GM19238 (cell line): ENCODE data around the gene KLF7.

ENCODE experiments used
- DNase-seq: peaks from one replicate; pipeline ENCODE4 v3.0.0; 2011; ENCODE audit warnings: low spot score; ENCODE audit not compliant: insufficient read length

The KLF7 gene

DNA sequence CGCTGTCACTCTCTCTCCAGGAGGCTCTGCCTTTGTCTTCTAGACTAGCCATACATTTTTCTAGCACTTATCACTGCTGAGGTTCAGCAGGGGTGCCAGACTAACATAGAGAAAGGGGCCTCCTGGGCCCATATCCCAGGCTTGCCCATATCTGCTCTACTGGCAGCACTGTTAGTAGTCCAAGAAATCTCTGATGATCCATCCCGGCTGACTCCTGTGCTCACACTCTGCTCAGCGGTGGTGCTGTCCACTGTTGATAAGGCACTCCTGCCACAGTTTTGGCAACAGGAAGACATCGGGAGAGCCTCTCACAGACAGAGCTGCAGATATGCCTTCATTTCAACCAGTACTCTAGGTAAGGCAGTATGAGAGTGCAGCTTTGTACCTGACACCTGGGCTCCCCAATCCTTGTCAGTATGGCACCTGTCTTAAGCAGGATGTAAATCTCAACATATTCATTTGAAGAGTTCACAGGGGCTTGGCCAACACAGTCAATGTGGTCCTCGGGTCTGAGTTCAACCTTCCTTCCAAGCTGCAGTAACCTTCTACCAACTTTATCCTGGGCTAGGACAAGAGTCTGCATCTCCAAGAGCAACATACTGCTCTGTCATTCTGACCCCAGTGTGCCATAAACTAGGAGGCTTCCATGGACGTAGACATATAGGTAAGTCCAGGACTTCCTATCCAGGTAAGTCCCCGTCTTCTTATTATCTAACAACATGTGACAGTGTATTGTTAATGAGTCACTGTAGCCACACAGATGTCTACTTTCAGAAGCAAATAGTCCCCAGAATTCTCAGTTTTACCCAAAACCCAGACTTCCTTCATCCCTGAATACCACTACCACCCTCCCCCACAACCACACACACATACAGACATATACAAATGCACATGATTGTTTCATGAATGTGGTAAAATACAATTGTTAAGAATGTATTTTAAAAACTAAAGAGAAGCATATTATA lies 16.2 kb downstream of the KLF7 start:
- no peak for DNase-seq

DNA sequence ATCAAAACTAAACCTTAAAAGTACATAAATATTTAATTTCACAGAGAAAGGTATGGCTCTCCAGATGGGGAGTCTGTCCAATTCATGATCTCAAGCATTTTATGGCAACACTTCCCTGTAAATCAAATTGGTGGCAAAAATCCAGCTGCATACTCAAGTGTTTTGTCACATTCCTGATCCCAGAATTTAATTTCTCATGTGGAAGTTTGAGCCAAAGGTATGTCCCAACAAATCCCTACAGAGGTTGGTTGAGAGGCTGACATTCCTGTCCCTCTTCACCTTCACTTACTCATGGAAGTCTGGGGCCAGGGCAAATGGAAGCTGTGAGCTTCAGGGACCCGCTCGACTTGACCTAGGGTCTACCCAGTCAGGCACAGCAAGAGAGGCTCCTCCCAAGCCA lies 17.7 kb downstream of the KLF7 start:
- DNase-seq = no peak

DNA sequence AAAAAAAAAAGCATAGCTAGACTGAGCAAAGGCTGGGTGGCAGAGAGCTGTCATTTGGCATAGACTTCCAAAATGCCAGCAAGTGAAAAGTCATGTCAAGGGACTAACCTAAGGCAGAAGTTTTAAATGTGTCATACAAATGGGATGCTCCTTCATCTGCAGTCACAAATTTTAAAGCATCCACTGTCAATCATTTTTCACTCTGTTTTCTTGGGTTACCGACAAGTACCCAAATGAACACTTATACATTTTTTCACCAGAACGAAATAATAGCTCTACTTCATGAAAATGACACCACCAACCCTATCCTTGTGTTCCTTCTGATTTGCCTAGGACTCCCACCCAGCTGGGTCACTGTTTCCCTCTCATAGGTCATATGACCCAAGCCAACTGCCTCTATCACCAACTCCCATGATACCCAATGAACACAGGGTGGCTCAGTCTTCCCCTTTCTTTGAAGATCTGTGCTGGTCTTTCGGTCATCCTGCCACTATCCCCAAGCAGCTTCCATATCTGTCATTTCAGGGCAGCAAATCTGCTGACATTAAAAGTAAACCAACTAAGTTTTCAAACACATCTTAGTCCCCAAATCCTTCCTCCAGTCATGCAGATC lies 21.5 kb downstream of the KLF7 start:
- DNase-seq = no peak

DNA sequence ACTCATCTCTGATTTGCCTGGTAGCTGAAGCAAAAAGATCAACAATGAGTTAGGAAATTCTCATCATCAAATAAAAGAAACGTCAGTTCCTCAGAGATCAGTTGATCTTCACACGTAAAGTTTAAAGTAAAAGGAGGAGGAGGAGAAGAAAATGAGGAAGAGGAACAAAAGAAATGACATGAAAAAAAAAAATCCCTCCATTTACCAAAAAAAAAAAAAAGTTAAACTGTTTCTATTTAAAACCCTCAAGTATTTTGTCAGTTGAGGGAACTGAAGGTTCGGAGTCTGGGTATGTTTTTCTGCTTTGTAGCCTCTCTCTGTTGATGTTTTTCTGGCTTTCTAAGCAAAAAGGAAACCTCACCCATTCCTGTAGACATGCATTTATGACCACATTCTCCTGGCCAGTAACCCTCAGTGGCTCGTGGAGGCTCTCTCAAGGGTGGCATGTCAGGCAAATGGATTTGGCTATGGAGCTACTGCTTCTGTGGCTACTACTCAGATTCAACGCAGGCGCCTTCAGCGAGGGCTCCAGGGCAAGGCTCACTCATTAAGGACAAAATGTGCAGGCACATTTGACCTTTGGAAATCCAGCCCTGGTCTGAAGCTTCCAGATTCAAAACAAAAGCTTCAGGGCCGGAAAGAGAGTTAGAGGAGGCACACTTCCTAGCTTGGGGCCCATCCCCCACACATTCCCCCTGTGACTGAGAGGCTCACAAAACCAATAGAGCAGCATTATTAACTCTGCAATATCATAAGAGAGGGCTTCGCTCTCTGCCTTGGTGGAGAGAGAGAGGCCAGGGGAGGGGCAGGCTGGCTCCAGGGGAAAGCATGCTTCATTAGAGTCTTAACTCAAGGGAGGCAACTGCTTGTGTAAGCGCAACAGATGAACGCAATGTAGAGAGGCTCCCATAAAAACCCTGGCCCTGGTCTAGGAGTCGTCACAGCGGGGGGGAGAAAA lies 22.3 kb downstream of the KLF7 start:
- DNase-seq = no peak

DNA sequence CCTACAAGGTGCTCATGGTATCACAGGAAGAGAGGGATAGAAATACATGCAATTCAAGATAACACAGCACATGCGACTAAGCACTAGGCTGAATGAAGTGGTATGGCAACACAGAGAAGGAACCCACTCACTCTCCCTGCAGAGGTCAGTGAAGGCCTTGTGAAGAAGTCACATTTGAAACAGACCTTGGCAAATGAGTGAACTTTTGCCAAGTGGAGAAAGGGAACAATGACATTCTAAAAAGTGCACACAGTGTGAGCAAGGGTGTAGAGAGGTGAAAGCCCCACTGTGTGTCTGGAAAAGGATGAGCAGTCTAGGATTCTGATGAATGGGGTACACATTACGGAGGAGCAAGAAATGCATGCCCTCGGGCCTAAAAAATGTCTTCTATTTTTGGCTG lies 23.3 kb downstream of the KLF7 start:
- no peak for DNase-seq

DNA sequence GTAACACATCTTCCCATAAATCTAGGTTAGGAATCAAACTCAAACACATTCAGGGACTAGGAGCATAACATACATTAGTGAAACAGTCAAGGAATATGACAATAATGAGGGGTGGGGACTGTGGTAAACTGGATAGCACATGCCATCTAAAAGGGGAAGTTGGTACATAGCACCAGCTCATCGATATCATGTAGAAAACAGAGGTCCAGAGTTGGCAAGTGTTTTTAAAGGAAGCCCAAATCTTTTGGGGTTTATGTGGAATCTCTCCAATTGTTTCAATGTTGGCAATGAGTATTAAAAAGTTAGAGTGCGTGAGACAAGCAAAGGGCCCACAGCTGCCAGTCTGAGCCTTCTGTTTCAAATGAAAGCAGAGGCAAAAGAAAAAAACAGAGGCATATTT lies 24.4 kb downstream of the KLF7 start:
- DNase-seq = no peak

DNA sequence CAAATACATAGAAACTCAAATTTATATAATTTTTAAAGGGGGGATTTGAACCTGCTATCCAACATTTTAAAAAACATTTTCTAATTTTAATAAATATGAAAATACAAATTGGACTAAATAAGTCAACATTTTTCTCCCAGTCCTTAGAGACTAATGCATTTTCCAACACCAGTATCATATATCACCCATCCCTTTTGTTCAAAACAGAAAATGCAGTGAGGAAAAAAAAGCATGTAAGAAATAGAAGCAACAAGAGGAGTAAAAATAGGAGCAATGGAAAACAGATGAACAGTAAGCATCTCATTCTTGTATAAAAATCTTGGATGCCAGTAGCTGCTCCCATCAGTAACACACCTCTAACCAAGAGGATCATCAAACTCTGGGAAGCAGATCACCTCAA lies 25.5 kb downstream of the KLF7 start:
- DNase-seq = no peak

DNA sequence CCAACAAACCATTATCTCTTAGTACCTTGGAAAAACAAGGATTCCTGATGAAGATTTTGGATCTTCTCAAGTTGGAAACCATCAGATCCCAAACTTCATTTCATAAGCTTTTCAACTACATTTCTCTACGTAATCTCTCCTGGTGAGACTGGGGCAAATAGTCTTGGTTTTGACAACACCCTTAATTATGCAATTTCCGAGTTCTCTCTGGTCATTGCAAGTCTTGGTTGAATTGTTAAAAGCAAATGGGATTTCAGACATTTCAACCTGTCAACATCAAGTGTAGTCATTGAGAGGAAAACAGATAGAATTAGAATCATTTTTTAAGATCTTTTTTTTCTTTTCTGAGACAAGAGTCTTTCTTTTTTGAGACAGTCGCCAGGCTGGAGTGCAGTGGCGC lies 26.2 kb downstream of the KLF7 start:
- DNase-seq = no peak

DNA sequence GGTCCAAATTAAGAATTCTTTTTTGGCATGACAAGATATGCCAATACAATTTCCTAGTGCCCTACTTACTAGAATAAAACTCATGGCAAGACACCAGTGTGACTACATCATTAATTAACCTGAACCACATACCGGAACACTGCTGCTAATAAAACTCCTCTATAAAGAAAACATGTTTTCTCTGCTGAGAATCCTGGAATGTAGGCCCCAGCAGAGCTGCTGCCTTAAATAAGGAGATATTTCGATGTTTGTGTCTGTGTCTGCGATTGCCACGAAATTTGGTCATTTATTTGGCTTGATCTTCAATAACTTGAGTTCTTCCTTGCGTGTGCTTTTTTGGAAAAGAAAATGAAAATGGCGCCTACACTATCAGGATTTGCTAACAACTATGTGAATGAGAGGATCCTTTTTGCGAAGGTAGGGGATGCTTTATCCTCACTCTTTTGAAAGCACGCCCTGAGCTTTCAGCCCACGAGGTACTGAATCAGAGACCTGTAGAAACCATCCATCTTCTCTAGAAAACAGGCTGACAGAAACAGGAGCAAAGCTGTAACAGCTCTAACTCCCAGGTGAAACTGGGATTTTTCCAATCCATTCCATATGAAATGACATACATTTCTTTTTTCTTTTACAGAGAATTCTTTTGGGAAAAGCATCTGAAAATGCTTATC lies 27.0 kb downstream of the KLF7 start:
- no peak for DNase-seq

DNA sequence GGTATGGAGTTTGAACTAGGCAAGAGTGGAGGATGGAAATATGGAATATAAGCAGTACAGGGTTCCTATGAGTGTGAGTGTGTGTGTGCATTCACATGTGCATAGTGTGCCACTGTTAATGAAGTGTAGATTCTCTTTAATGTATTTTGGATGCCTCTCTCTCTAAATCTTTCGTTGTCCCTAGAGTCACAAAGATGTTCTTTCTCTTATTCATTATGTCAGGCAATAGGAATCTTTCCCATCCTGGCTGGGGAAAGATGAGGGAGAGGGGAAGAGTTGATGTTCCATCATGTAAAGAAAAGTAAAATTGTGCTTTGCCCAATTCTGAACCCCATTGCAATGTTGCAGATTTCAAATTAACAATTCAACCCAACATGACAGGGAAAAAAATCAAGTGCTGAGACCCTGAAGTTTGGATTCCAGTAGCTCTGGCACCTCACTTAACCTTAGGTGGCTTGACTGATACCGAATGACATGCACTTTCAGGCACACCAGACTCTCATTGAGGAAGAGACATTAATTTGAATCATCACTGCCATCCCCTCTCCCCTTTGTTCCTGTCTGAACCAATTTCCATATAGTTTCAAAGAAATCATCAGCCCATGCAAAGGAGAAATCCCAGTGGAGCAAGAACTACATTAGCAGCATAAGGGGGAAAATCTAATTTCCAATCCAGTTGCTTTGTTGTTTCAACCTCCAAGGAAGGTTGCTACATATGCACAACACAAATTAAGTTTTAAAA lies 28.0 kb downstream of the KLF7 start:
- DNase-seq = no peak

DNA sequence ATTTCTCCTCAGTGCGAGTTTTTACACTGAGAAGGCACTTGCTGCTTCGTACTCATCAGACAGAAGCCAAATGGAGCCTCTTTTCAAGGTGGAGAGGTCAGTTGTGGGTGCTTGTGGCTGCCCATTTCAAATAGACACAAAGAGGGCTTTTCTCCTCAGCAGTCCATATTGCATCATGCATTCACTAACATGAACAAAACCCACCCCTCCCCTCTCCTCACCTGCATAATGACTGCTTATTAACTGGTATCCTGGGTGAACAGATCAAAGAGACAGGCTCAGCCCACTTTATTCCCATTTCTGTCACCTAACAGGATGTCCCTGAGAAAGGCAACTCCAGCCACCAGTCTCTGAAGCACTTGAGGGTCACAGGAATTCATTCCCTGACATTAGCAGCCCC lies 28.9 kb downstream of the KLF7 start:
- no peak for DNase-seq

DNA sequence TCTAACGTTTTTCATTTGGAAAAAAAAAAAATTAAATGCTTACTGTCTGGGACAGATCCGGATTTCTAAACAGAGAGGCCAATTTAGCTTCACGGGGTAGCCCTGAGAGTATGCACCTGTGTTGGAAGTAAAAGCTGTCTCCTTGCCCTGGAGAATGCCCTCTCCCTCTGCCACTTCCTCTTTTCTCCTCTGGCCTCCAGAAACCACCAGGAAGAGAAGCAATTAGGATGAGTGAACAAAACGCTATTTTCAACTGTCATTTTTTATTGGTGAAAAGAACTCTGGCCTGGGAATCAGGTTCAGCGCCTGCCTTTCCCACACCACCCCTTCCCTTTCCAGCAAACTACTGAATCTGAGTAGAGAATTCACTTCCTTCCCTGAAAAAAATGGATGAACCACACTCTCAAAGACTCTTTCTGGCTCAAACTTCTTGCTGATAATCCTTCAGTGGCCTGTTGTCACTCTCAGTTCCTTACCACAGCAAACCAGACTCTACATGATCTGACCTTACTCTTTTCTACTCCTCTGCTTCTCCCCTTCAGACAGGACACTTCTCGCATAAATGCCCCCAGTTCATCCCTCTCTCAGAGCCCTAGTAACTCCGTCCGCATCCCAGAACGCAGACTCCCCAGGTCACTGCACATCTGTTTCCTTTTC lies 29.8 kb downstream of the KLF7 start:
- no peak for DNase-seq

DNA sequence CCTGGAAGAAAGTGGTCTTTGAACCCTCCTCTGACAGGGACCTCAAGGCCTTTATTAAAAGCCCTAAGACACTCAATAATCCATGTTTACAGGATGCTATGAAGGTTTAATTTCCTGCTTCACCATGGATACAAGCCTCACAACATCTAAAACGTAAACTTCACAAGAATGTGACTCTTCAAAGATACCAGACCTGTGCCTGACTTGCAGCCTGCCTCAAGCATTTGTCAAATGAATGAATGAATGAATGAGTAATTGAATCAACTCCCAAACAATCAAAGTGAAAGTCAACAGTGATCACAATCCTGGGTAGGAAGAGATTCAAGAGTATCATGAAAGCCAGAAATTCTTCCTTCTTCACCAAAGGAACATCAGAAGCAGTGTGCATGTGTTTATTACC lies 30.4 kb downstream of the KLF7 start:
- DNase-seq = no peak

DNA sequence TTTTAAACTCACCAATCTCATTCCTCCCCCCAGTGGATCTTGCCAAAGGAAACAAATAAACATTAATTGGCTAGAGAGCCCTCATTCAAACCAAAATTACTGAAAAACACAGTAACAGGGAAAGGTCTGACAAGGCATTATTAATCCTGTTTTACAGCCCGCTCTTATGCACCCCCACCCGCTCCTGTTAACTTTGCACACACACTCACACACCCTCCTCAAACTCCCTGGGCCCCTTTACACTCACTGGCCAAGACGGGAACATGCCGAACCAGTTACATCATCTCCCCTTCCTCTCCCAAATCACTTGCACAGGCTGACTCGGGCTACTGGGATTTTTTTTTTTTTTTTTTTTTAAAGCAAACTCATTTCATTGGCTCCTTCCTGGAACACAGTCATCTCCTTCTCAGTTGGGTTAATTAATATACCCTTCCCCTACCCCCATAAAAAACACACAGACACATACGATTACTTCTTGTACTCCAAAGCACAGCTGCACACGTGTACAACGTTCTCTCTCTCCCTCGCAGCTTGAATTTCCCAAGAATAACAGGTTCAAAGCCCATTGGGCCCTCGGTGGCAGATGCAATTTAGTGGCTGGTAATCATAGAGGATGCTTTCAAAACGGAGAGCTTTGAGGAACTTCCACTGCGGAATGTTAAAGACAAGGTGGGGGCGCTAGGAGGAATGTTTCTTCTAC lies 31.8 kb downstream of the KLF7 start:
- DNase-seq = no peak

DNA sequence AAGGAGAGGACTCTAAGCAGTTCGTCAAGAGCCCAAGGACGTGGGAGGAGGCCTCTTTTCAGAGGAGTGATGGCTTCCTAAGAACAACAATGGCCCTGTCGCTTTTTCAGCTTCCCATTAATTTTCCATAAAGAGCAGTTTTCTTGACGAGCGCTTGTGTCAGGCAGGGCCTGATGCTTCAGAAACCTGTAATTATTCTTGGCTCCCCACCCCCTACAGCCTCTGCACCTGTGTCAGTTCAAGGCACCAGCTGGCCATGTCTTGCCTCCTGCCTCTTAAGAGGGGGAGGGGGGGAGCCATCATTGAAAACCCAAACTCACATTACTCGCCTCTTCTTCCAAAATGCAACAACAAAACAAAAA lies 32.3 kb downstream of the KLF7 start:
- DNase-seq = no peak

DNA sequence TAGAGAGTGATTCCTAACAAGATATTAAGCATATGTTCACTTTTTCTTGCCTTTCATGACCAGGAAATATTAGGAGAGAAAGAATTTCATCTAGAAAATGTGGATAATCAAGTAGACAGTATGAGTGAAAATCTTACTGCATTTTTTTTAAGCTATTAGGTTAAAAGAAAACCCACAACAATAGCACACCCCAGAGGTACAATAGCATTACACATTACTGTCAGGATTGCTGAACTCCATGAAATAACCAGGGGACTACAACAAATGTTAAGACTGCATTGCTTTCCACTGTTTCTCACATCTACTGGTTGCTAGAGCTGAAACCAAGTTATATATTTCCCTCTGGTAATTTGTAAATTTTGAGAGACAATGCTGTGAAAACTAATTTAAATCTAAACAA lies 33.7 kb downstream of the KLF7 start:
- no peak for DNase-seq

DNA sequence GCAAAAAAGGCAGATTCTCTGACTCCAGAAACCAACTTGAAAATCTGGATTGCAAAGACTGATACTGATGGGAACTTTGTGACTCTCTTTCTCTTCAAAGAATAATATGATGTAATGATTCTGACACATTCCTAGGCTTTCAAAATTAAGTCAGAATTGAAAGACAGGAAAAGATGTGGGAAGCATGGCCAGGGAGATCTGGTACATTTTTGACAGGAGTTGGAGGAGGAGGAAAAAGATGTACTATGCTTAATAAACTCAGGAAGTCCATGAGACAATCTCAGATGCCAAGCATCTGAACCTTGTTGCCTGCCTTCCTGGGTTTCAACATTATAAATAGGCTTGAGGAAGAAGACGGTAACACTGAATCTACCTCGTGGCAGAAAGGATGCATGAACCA lies 34.2 kb downstream of the KLF7 start:
- DNase-seq = no peak

DNA sequence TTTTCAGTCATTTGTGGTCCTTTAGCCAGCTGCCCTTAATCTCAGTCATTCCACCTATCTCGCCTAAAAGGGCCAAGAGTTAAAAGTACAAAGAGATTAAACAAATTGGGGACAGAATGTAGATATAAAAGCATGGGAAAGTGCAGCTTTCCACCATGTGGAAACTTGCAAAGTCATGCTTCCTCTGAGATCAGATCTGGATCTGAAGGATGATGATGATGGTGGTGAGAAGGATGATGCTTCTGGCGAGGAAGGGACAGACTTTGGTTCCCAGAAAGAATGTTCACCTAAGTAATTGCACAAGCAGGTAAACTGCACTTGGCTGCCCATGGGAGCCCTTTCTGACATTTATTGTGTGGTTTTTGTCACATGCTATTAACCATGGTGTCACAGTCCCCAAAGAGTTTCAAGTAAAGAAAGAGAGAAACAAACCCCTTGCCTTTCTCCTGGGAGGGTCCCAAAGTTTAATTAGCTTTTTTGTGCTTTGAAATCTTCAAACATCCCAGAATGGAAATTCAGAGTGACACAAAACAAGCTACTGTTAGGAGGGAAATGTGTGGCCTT lies 34.7 kb downstream of the KLF7 start:
- DNase-seq = no peak

DNA sequence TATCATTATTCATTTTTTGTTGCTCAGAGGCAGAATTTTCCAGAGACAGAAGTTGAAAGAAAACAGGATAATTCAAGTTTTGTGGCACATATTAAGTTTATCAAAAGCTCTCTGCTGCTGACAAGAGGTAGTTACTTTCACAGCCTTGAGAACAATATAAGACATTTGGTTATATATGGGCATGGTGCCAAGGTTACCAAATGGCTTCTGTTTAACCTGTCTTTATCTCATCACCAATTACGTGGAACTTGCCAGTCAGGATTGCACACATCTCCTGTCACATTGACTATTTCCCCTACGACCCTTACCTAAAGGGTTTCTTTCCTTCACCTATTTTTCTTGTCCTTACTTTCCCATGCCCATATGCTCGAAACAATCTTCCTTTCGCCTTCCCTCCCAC lies 35.9 kb downstream of the KLF7 start:
- no peak for DNase-seq
